PFSK-1 (cell line): ENCODE results near the gene XYLT1.

Source experiments
- FOXP2 ChIP-seq: optimal IDR thresholded peaks from 2 replicates; pipeline ENCODE3; 2011; ENCODE audit warnings: borderline replicate concordance, control low read depth, inconsistent platforms; ENCODE audit not compliant: insufficient read depth; ENCODE audit errors: extremely low read length, extremely low read depth
- POLR2AphosphoS5 ChIP-seq: IDR thresholded peaks from 2 replicates; pipeline ENCODE4 v1.6.1; 2012; ENCODE audit warnings: low read depth, mild to moderate bottlenecking, control low read depth, low read length, moderate library complexity
- REST ChIP-seq, 2 experiments: IDR thresholded peaks; 2 replicates each; pipeline versions ENCODE4 v1.6.1 to v1.8.0; 2011 to 2012; ENCODE audit warnings: low read depth in 2 of 2, low read length in 2 of 2, control low read depth in 1 of 2, inconsistent platforms in 1 of 2, mild to moderate bottlenecking in 1 of 2, moderate library complexity in 1 of 2; ENCODE audit not compliant: insufficient read depth in 1 of 2
- SIN3A ChIP-seq: IDR thresholded peaks from 2 replicates; pipeline ENCODE4 v1.6.1; 2012; ENCODE audit warnings: mild to moderate bottlenecking, low read length, moderate library complexity, borderline replicate concordance; ENCODE audit not compliant: insufficient read depth
- TAF1 ChIP-seq: IDR thresholded peaks from 2 replicates; pipeline ENCODE4 v1.6.1; 2012; ENCODE audit warnings: low read length, control low read depth, borderline replicate concordance; ENCODE audit not compliant: insufficient read depth

XYLT1 gene

DNA sequence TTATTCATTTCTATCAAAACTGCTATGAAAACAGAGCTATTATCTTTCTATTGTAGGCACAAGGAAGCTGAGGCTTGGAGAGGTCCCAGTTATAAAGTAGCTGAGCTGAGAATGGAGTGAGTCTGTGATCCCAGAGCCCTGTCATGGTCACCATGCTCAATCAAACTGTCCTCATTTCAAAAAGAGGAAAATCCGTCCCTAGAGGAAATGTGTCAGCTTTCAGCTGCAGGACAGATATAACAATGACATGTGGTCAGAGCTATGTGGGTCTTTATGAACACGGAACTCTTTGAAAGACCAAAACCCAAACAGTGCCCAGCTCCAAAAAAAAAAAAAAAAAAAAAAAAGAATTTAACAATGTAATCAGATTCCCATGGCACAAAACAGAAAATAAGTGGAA lies 266.1 kb downstream of the XYLT1 start:
- TF ChIP-seq REST (IDR thresholded peaks at IDR 0.05; ENCODE audit: insufficient read depth in 1 of 2, low read depth in 2 of 2, low read length in 2 of 2) (no peak), POLR2AphosphoS5 (no peak)

GRCh38 chr16:17204206-17204605 lies 266.6 kb downstream of the XYLT1 start:
- TF ChIP-seq POLR2AphosphoS5 (no peak), REST (IDR thresholded peaks at IDR 0.05; ENCODE audit: insufficient read depth in 1 of 2, low read depth in 2 of 2, low read length in 2 of 2) (no peak), FOXP2 (no peak), TAF1 (no peak), SIN3A (no peak)

DNA sequence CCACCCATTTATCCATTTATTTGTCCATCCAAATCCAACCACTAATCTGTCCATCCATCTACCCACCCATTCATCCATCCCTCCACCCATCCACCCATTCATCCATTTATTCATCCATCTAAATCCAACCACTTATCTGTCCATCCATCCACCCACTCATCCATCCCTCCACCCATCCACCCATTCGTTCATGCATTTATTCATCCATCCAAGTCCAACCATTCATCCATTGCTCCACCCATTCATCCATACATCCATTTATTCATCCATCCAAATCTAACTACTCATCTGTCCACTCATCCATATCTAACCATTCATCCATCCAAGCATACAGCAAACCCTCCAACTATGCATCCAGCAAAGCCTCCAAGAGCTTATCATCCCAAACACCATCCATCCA lies 267.3 kb downstream of the XYLT1 start:
- TF ChIP-seq FOXP2 (no peak), SIN3A (no peak), POLR2AphosphoS5 (no peak), REST (IDR thresholded peaks at IDR 0.05; ENCODE audit: insufficient read depth in 1 of 2, low read depth in 2 of 2, low read length in 2 of 2) (no peak), TAF1 (no peak)

DNA sequence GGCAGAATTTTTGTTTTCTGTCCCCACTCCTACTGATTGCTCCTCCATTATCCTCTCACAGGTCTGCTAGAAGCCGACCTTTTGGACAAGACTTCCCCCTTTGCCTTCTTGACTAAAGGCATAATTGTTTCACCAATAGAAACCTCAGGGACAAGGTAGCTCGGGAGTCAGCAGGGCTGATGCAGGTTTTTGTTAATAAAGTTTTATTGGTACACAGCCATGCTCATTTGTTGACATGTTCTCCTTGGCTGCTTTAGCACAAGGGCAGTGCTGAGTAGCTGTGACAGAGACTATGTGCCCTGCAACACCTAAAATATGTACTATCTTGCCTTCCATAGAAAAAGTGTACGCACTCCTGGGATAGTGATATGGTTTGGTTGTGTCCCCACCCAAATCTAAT lies 271.6 kb downstream of the XYLT1 start:
- TF ChIP-seq POLR2AphosphoS5 (no peak), SIN3A (no peak), TAF1 (no peak), REST (IDR thresholded peaks at IDR 0.05; ENCODE audit: insufficient read depth in 1 of 2, low read depth in 2 of 2, low read length in 2 of 2) (no peak), FOXP2 (no peak)

GRCh38 chr16:17196526-17196925 lies 274.2 kb downstream of the XYLT1 start:
- TF ChIP-seq TAF1 (no peak), FOXP2 (no peak), POLR2AphosphoS5 (no peak), SIN3A (no peak), REST (IDR thresholded peaks at IDR 0.05; ENCODE audit: insufficient read depth in 1 of 2, low read depth in 2 of 2, low read length in 2 of 2) (no peak)
